ENCODE measurements around the gene COL28A1. TPM values are rescaled to one million over a fixed set of nuclear protein-coding genes. Genes with fewer than 3 reads are reported as not detected.

Gene COL28A1
- total and polyA plus RNA-seq, 4 donors = 0.05 to 0.50 (median 0.18) TPM

GRCh38 chr7:7516662-7517061, 19.0 kb downstream of the COL28A1 start:
- Histone ChIP-seq H3K27ac (ENCODE audit: low read depth in 1 of 2, low read length in 2 of 2) (no peak overlapping the region), H3K36me3 (ENCODE audit: control insufficient read depth in 4 of 4, insufficient read depth in 3 of 4, low read depth in 1 of 4, low read length in 3 of 4) (no peaks in the 10 kb centered on the region), H3K4me1 (ENCODE audit: control insufficient read depth in 4 of 4, insufficient read depth in 4 of 4, low read length in 3 of 4) (no peaks in the 10 kb centered on the region), H3K9ac (ENCODE audit: low read depth in 1 of 2, low read length in 2 of 2) (no peak overlapping the region), H3K27me3 (ENCODE audit: control insufficient read depth in 4 of 4, insufficient read depth in 4 of 4, low read length in 3 of 4) (no peaks in the 10 kb centered on the region), H3K9me3 (ENCODE audit: control insufficient read depth in 4 of 4, low read length in 3 of 4) (no peaks in the 10 kb centered on the region), H3K4me3 (ENCODE audit: low read depth in 1 of 3, low read length in 3 of 3) (no peak overlapping the region)
- no peak for DNase-seq (ENCODE audit: low spot score)
- 72% methylated on average over 1 of the region's 1 CpG for WGBS
- TF ChIP-seq ATF3 (IDR thresholded peaks at IDR 0.05) (no peak), HNF4A (conservative IDR thresholded peaks at IDR 0.05) (no peak), HNF4G (IDR thresholded peaks at IDR 0.05) (no peak), NR2F2 (IDR thresholded peaks at IDR 0.05) (no peak), MAX (IDR thresholded peaks at IDR 0.05) (no peak)

- H3K27me3 ChIP-seq (ENCODE audit: control insufficient read depth in 4 of 4, insufficient read depth in 4 of 4, low read length in 3 of 4) = no peaks in the 10 kb centered on the region
- H3K9ac ChIP-seq (ENCODE audit: low read depth in 1 of 2, low read length in 2 of 2) = no peak overlapping the region
- no peaks in the 10 kb centered on the region for H3K36me3 ChIP-seq (ENCODE audit: control insufficient read depth in 4 of 4, insufficient read depth in 3 of 4, low read depth in 1 of 4, low read length in 3 of 4)
- H3K4me3 ChIP-seq (ENCODE audit: low read depth in 1 of 3, low read length in 3 of 3) = no peak overlapping the region
- DNase-seq (ENCODE audit: low spot score) = no peak
- H3K27ac ChIP-seq (ENCODE audit: low read depth in 1 of 2, low read length in 2 of 2) = no peak overlapping the region
- TF ChIP-seq ZBTB33 (IDR thresholded peaks at IDR 0.05) = no peak
- TF ChIP-seq TAF1 (conservative IDR thresholded peaks at IDR 0.05) = no peak
- TF ChIP-seq FOXA1 (IDR thresholded peaks at IDR 0.05) = no peak
- no peak for TF ChIP-seq REST (IDR thresholded peaks at IDR 0.05)
- no peak for TF ChIP-seq SP1 (IDR thresholded peaks at IDR 0.05)
- TF ChIP-seq FOXA2 (IDR thresholded peaks at IDR 0.05) = no peak
- no peak for TF ChIP-seq GABPA (IDR thresholded peaks at IDR 0.05 in 1 of 2, conservative IDR thresholded peaks at IDR 0.05 in 1 of 2)
- no peak for TF ChIP-seq YY1 (IDR thresholded peaks at IDR 0.05)
- H3K9me3 ChIP-seq (ENCODE audit: control insufficient read depth in 4 of 4, low read length in 3 of 4) = no peaks in the 10 kb centered on the region
- H3K4me1 ChIP-seq (ENCODE audit: control insufficient read depth in 4 of 4, insufficient read depth in 4 of 4, low read length in 3 of 4) = no peaks in the 10 kb centered on the region
- 80% methylated on average over 2 of the region's 2 CpGs for WGBS
Measured at GRCh38 chr7:7516156-7516555, 19.5 kb downstream of the COL28A1 start.

Measured in liver (tissue), 9 donors.